K562 (cell line): ENCODE measurements around the gene CABP5. TPM values are rescaled to one million over a fixed set of nuclear protein-coding genes. Genes with fewer than 3 reads are reported as not detected.

Source experiments
- ATAC-seq: fragments of 200-7000 bp; cut with Tn5 transposase; 3 replicates; pipeline ENCODE4 v1.9.1; 2020; ENCODE audit warnings: moderate library complexity
- BruUV-seq: library from RNA; stranded (reverse); fragments of 400-500 nt; replicated peaks from 2 replicates; lab custom pipeline; 2021; lab: Mats Ljungman, UMichigan
- CTCF ChIA-PET: fragments of 300-600 bp; formaldehyde crosslinking; extraction: SDS; loops from one replicate; lab custom pipeline; 2021; ENCODE audit warnings: low intra/inter-chr PET ratio; lab: Yijun Ruan, JAX
- POLR2A ChIA-PET: fragments of 300-600, 350-650 bp; sonication (Branson Sonifier 250); formaldehyde crosslinking; extraction: SDS; loops from one replicate; lab custom pipeline; 2021; ENCODE audit warnings: antibody characterized with exemption, inconsistent platforms; lab: Yijun Ruan, JAX
- DNase-seq, 4 experiments: peaks; one replicate each; pipeline versions ENCODE4 v3.0.0 to v3.0.0-alpha.2; 2011 to 2018; ENCODE audit warnings: low spot score in 3 of 4, mixed read lengths in 3 of 4; ENCODE audit errors: extremely low read depth in 1 of 4
- FAIRE-seq: peaks from 2 replicates; lab custom pipeline; 2011; peaks lifted over from hg19 to GRCh38; lab: Jason Lieb, UNC
- H2AFZ ChIP-seq: 2 replicates; pipeline ENCODE4 v1.6.0; 2011; ENCODE audit warnings: low read depth, low read length, control low read depth, inconsistent platforms
- H3K27ac ChIP-seq: fragments of 200-600 bp; 3 replicates; pipeline ENCODE4 v1.8.0; 2011; ENCODE audit warnings: low read depth, mild to moderate bottlenecking, control low read depth, inconsistent platforms, low read length, moderate library complexity, mixed read lengths; ENCODE audit errors: extremely low read depth
- H3K27me3 ChIP-seq, 2 experiments: fragments of 300-600 bp in 1 of 2; 2 replicates in 1 of 2; 3 replicates in 1 of 2; pipeline versions ENCODE4 v1.6.0 to v1.8.0; 2011; ENCODE audit warnings: inconsistent platforms in 2 of 2, low read length in 2 of 2, mild to moderate bottlenecking in 1 of 2, mixed read lengths in 1 of 2, moderate library complexity in 1 of 2; ENCODE audit not compliant: control insufficient read depth in 2 of 2, insufficient read depth in 2 of 2
- H3K36me3 ChIP-seq: fragments of 300-600 bp; 3 replicates; pipeline ENCODE4 v1.8.0; 2011; ENCODE audit warnings: mild to moderate bottlenecking, low read length, inconsistent platforms; ENCODE audit not compliant: control insufficient read depth, insufficient read depth
- H3K4me1 ChIP-seq, 2 experiments: fragments of 200-600 bp in 1 of 2; replicated peaks in 1 of 2; 2 replicates in 1 of 2; 3 replicates in 1 of 2; pipeline versions ENCODE4 v1.5.1 to v1.8.0; 2011; ENCODE audit warnings: inconsistent platforms in 2 of 2, low read length in 2 of 2, mild to moderate bottlenecking in 1 of 2, mixed read lengths in 1 of 2, moderate library complexity in 1 of 2; ENCODE audit not compliant: control insufficient read depth in 2 of 2, insufficient read depth in 2 of 2
- H3K4me2 ChIP-seq: 2 replicates; pipeline ENCODE4 v1.6.1; 2011; ENCODE audit warnings: low read length, control low read depth, inconsistent platforms, mixed read lengths; ENCODE audit not compliant: insufficient read depth
- H3K4me3 ChIP-seq: fragments of 200-600 bp; sonication (generic), shearing (Covaris generic); 2 replicates; pipeline ENCODE4 v1.5.1; 2016; ENCODE audit warnings: control low read depth, inconsistent platforms
- H3K79me2 ChIP-seq: fragments of 200-600 bp; 3 replicates; pipeline ENCODE4 v1.8.0; 2011; ENCODE audit warnings: low read length, inconsistent platforms; ENCODE audit not compliant: control insufficient read depth, insufficient read depth
- H3K9ac ChIP-seq, 2 experiments: 2 replicates each; pipeline versions ENCODE4 v1.6.0 to v1.6.1; 2011; ENCODE audit warnings: low read depth in 2 of 2, low read length in 2 of 2, control low read depth in 1 of 2, inconsistent platforms in 1 of 2, mild to moderate bottlenecking in 1 of 2, mixed read lengths in 1 of 2; ENCODE audit not compliant: insufficient read depth in 1 of 2
- H3K9me1 ChIP-seq: one replicate; pipeline ENCODE4 v1.6.0; 2011; ENCODE audit warnings: inconsistent platforms, mild to moderate bottlenecking, low read length, moderate library complexity; ENCODE audit not compliant: control insufficient read depth, insufficient read depth
- H3K9me3 ChIP-seq: replicated peaks from 2 replicates; pipeline ENCODE4 v1.5.1; 2011; ENCODE audit warnings: low read depth, low read length, inconsistent platforms; ENCODE audit not compliant: control insufficient read depth, insufficient read depth
- H4K20me1 ChIP-seq: replicated peaks from 2 replicates; pipeline ENCODE4 v1.6.1; 2011; ENCODE audit warnings: low read length, inconsistent platforms, mixed read lengths; ENCODE audit not compliant: control insufficient read depth, insufficient read depth
- ARID4B ChIP-seq: sonication (generic); formaldehyde crosslinking; IDR thresholded peaks from 2 replicates; pipeline ENCODE4 v1.8.0; 2022; ENCODE audit warnings: mild to moderate bottlenecking, missing genetic modification reagents
- ATF1 ChIP-seq, 2 experiments: fragments of 450-650 bp in 1 of 2; IDR thresholded peaks; 2 replicates each; pipeline ENCODE4 v1.6.1; 2016; ENCODE audit warnings: missing compliant biosample characterization in 1 of 2, missing genetic modification characterization in 1 of 2
- ATF3 ChIP-seq, 2 experiments: fragments of 450-650 bp in 1 of 2; sonication (generic) in 1 of 2; formaldehyde crosslinking in 1 of 2; IDR thresholded peaks in 1 of 2; conservative IDR thresholded peaks in 1 of 2; 2 replicates each; pipeline versions ENCODE4 v1.6.1 to v1.8.1; 2016 to 2023; ENCODE audit warnings: mild to moderate bottlenecking in 2 of 2, moderate library complexity in 2 of 2, inconsistent platforms in 1 of 2, missing genetic modification reagents in 1 of 2
- BCOR ChIP-seq: fragments of 450-650 bp; IDR thresholded peaks from 2 replicates; pipeline ENCODE4 v1.6.1; 2016
- JUND ChIP-seq, 2 experiments: IDR thresholded peaks; 2 replicates in 1 of 2; 3 replicates in 1 of 2; pipeline ENCODE4 v1.6.1; 2011; ENCODE audit warnings: borderline replicate concordance in 2 of 2, low read depth in 2 of 2, low read length in 2 of 2, improper control_type of control experiment in 1 of 2, missing biosample characterization in 1 of 2, missing genetic modification characterization in 1 of 2, missing genetic modification reagents in 1 of 2
- MEIS2 ChIP-seq: fragments of 450-650 bp; IDR thresholded peaks from 2 replicates; pipeline ENCODE4 v1.6.1; 2014; ENCODE audit warnings: mild to moderate bottlenecking; ENCODE audit not compliant: partially characterized antibody
- NFE2 ChIP-seq: IDR thresholded peaks from 2 replicates; pipeline ENCODE4 v1.6.1; 2014; ENCODE audit warnings: antibody characterized with exemption, low read depth
- ZNF316 ChIP-seq: fragments of 450-650 bp; IDR thresholded peaks from 2 replicates; pipeline ENCODE4 v1.6.1; 2016
- WGBS: fragments of 100-300 bp; shearing (Covaris generic); methylation state at CpG from one replicate; pipeline ENCODE4 v1.1.6; 2016; ENCODE audit warnings: low coverage, mixed read lengths; ENCODE audit not compliant: insufficient coverage; ENCODE audit errors: missing lambda C conversion rate; 5-methylcytosine and 5-hydroxymethylcytosine counted together
- in situ Hi-C: fragments of 300-500 bp; cut with MboI; formaldehyde crosslinking; loops from 4 replicates; pipeline ENCODE4 v1.15.0; 2018; ENCODE audit warnings: inconsistent platforms, mixed read lengths
- intact Hi-C: fragments of 100-400 bp; cut with micrococcal nuclease; formaldehyde crosslinking; loops from 2 replicates; pipeline ENCODE4 v1.14.2; 2022
- polyA plus RNA-seq, 8 experiments: library from polyadenylated mRNA; depleted of rRNA in 4 of 8; stranded (reverse) in 5 of 8; unstranded in 3 of 8; fragments of >200 nt; fragmentation: Nextera tagmentation in 2 of 8; fragmentation: Illumina TruSeq in 1 of 8; extraction: Ambion mirVana in 2 of 8; extraction: Trizol in 1 of 8; gene quantifications; 2 replicates each; pipeline versions ENCODE4 v1.2.1 to v1.2.3, GENCODE V29; 2011 to 2014; ENCODE audit warnings: inconsistent platforms in 1 of 8, missing spikeins in 1 of 8
- total RNA-seq, 7 experiments: library from RNA; depleted of rRNA in 6 of 7; stranded (reverse); fragments of >200 nt in 6 of 7; fragmentation: Illumina TruSeq in 2 of 7; extraction: Trizol in 2 of 7; gene quantifications; 2 replicates each; pipeline versions ENCODE4 v1.2.1 to v1.2.3, GENCODE V29; 2011 to 2021; ENCODE audit warnings: low replicate concordance in 1 of 7

CABP5 gene
- total and polyA plus RNA-seq, 9 of the 15 experiments (the other 6 are each of a cell fraction or from before 2014, with no cell fraction given), result not detected

- Histone ChIP-seq H3K27me3 (peaks cover 13 to 36% of the 10 kb centered on the region in 2 experiments), H3K4me3 (no peak overlapping the region), H3K79me2 (no peaks in the 10 kb centered on the region), H3K9me1 (no peaks in the 10 kb centered on the region), H3K4me2 (no peak overlapping the region), H3K9ac (no peak overlapping the region), H3K36me3 (no peaks in the 10 kb centered on the region), H2AFZ (no peak overlapping the region), H4K20me1 (no peaks in the 10 kb centered on the region; the same call in 1 of the 2 replicates), H3K4me1 (no peaks in the 10 kb centered on the region), H3K27ac (no peak overlapping the region), H3K9me3 (no peaks in the 10 kb centered on the region)
- in situ Hi-C loops, result no loop called here
- BruUV-seq, result no TSS peak
- WGBS, result 0% methylated on average over 3 of the region's 3 CpGs
- POLR2A ChIA-PET, result no interaction called here
- DNase-seq, result no peak
- no peak for TF ChIP-seq NFE2
- TF ChIP-seq BCOR, result no peak
- no peak for FAIRE-seq
- CTCF ChIA-PET, result no interaction called here
- intact Hi-C loops, result no loop called here
- ATAC-seq, result no peak
Observed at GRCh38 chr19:48020686-48021085, 23.2 kb downstream of the CABP5 start.

- in situ Hi-C loops (no loop called here), intact Hi-C loops (no loop called here)
- no peaks in the 10 kb centered on the region for H3K79me2 ChIP-seq
- H3K4me3 ChIP-seq, result no peak overlapping the region
- DNase-seq, result no peak
- BruUV-seq, result no TSS peak
- ATAC-seq, result no peak
- H3K27me3 ChIP-seq, result peaks cover 2 to 7% of the 10 kb centered on the region in 2 experiments; a peak in 1 of 5 replicates
- WGBS, result under 1% methylated on average over 11 of the region's 11 CpGs
- no peaks in the 10 kb centered on the region for H4K20me1 ChIP-seq
- no peaks in the 10 kb centered on the region for H3K36me3 ChIP-seq
- no peaks in the 10 kb centered on the region for H3K9me1 ChIP-seq
- ChIA-PET CTCF (no interaction called here), POLR2A (no interaction called here)
- H3K27ac ChIP-seq, result no peak overlapping the region
- H3K4me1 ChIP-seq, result no peaks in the 10 kb centered on the region; a peak in 1 of 5 replicates
- H3K9ac ChIP-seq, result no peak overlapping the region
- no peak for FAIRE-seq
- no peaks in the 10 kb centered on the region; the same call in 1 of the 2 replicates for H3K9me3 ChIP-seq
- no peak overlapping the region for H3K4me2 ChIP-seq
- H2AFZ ChIP-seq, result no peak overlapping the region
- TF ChIP-seq MEIS2, result peak; percentile 31
- TF ChIP-seq ATF1 (CRISPR knock-in tag; IDR thresholded peaks at IDR 0.05), result no peak
- peak; percentile 93 for TF ChIP-seq ATF1 (tag; IDR thresholded peaks at IDR 0.05)
- no peak for TF ChIP-seq JUND (IDR thresholded peaks at IDR 0.05; ENCODE audit: borderline replicate concordance, low read depth, low read length)
- TF ChIP-seq JUND (tag; IDR thresholded peaks at IDR 0.05; ENCODE audit: borderline replicate concordance, low read depth, low read length), result peak; percentile 20; the same call in 1 of the 3 replicates
- TF ChIP-seq ZNF316, result peak; percentile 26; the same call in 1 of the 2 replicates
- TF ChIP-seq ATF3 (IDR thresholded peaks at IDR 0.05), result peak; percentile 64
- TF ChIP-seq ATF3 (CRISPR knock-in tag; conservative IDR thresholded peaks at IDR 0.05), result no peak
- TF ChIP-seq ARID4B (CRISPR knock-in tag), result no peak
Observed at GRCh38 chr19:48010932-48011758, 32.7 kb downstream of the CABP5 start.
